Spleen (tissue), 7 donors: ENCODE data around the gene AQP5.

ENCODE experiments used
- POLR2A ChIP-seq, 3 donors: fragments of 450-650 bp; IDR thresholded peaks; one replicate each; pipeline ENCODE4 v1.5.1; 2017; ENCODE audit warnings: antibody characterized with exemption in 3 of 3, mild to moderate bottlenecking in 1 of 3
- POLR2AphosphoS5 ChIP-seq, 3 donors: sonication (generic); formaldehyde crosslinking; IDR thresholded peaks; one replicate each; pipeline ENCODE4 v1.5.1; 2017; ENCODE audit warnings: antibody characterized with exemption in 3 of 3
- TF ChIP-seq, protein P1 (sequence below), 11 experiments: fragments of 200-600 bp in 7 of 11; fragments of 450-650 bp in 4 of 11; sonication (generic) in 4 of 11; IDR thresholded peaks in 8 of 11; conservative IDR thresholded peaks in 3 of 11; 1 replicate in 7 of 11; 2 replicates in 4 of 11; pipeline versions ENCODE4 v1.4.0 to v1.8.0; 2016 to 2021; ENCODE audit warnings: antibody characterized with exemption in 11 of 11, inconsistent platforms in 4 of 11, mild to moderate bottlenecking in 1 of 11
- donor health status: DM: no; HTN: no; CAD: no; lungs with moderate emphysema.
- donor health status: DM: no; HTN: no; CAD: no.
- donor health status: DM: no; HTN: no; CAD: no.

DNA sequence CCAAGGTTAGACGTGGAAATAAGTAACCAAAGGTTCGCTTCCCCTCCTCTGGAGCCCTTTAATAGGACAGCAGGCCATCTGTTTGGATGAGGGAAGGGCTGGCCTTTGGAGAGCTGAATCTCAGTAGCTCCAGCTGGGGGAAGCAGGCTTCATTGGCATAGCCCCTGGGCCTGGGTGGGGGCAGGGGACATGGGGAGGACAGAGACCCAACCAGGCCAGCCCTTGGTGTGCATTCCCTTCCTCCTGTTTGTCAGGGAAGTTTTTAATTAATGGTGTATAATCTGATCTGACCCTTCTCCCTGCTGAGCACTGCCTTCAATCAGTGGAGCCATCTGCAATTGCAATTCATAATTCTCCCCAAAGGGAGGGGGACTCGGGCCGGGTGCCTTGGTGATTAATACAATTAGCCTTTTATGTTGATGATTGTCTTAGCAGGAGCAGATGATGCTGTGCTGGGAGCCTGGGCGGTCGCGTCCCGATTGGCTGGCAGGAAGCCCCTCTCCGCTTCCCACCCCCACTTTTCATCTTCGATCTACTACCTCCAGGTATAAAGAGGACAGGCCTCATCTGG lies 17.4 kb downstream of the AQP5 start:
- TF ChIP-seq, protein P1, sequence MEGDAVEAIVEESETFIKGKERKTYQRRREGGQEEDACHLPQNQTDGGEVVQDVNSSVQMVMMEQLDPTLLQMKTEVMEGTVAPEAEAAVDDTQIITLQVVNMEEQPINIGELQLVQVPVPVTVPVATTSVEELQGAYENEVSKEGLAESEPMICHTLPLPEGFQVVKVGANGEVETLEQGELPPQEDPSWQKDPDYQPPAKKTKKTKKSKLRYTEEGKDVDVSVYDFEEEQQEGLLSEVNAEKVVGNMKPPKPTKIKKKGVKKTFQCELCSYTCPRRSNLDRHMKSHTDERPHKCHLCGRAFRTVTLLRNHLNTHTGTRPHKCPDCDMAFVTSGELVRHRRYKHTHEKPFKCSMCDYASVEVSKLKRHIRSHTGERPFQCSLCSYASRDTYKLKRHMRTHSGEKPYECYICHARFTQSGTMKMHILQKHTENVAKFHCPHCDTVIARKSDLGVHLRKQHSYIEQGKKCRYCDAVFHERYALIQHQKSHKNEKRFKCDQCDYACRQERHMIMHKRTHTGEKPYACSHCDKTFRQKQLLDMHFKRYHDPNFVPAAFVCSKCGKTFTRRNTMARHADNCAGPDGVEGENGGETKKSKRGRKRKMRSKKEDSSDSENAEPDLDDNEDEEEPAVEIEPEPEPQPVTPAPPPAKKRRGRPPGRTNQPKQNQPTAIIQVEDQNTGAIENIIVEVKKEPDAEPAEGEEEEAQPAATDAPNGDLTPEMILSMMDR (IDR thresholded peaks at IDR 0.05 in 8 of 11, conservative IDR thresholded peaks at IDR 0.05 in 3 of 11): no peak
- TF ChIP-seq POLR2A (IDR thresholded peaks at IDR 0.05) (no peak), POLR2AphosphoS5 (IDR thresholded peaks at IDR 0.05) (no peak)
